GM12872 (cell line): ENCODE measurements around the gene BHLHE23.

Source experiments
- CTCF ChIP-seq: IDR thresholded peaks from 3 replicates; pipeline ENCODE4 v1.5.1; 2011; ENCODE audit warnings: low read depth, mild to moderate bottlenecking, low read length, moderate library complexity; ENCODE audit not compliant: insufficient read depth

BHLHE23 gene

DNA sequence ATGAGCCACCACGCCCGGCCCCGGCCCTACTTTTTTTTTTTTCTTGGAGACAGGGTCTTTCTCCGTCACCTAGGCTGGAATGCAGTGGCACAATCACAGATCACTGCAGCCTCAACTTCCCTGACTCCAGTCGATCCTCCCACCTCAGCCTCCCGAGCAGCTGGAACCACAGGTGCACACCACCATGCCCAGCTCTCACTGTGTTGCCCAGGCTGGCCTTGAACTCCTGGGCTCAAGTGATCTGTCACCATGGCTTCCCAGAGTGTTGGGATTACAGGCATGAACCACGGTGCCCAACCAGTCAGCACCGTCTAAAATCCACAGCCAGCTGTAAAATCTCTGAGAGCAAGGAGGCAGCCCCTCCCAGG, 36.8 kb downstream of the BHLHE23 start:
- TF ChIP-seq CTCF, result no peak

DNA sequence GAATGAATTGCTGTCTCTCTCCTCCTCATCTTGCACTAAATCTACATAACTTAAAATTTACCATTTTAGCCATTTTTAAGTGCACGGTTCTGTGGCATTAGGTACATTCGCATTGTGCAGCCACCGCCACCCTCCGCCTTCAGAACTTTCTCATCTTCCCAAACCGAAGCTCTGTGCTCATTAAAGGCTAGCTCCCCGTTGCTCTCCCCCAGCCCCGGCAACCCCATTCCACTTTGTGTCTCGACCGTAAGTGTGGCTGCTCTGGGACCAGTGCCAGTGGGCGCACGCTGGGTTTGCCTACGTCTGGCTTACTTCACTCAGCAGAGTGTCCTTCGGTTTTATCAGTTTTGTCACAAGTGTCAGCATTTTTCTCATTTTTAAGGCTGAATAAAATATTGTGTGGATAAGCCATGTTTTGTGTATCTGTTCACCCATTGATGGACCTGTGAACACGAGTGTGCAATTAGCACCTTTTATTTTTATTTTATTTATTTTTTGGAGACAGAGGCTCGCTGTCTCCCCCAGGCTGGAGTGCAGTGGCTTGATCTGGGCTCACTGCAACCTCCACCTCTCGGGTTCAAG, 37.5 kb downstream of the BHLHE23 start:
- no peak for TF ChIP-seq CTCF

DNA sequence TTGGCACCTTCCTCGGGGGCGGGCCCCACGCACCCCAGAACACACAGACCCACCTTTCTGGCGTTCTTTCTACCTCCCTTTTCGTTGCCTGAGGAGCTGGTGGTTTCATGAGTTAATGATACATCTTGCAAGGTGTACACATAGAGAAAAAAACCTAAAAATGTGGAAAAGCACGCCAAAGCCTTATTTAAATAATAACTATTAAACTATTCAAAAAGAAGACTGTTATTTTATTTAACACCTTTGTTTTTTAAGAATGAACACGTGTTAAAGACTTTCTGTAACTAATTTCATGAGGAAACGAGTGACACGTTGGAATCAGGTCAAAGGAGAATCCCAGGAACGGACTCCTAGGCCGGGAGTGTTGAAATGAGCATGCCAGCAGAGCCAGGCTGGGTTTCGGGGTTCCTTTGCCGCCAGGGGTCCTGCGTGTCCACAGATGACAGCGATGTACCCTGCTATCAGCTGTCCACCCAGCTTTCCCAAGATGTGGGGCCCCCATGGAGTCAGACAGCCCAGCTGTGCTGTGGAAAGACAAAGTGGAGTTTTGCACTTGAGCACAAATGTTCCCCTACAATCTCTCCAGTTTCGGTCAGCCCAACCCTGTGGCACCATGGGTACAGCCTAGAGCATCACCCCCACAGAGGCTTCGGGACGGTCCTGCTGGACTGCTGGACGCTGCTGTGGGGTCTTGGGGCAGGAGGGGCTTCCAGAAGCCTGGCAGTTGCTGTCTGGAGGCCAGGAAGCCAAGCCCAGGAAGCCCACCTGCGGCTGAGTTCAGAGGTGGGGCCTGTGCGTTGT, 38.2 kb downstream of the BHLHE23 start:
- TF ChIP-seq CTCF, result no peak

GRCh38 chr20:62967628-62968351, 39.0 kb downstream of the BHLHE23 start:
- no peak for TF ChIP-seq CTCF

GRCh38 chr20:62967149-62967501, 39.6 kb downstream of the BHLHE23 start:
- TF ChIP-seq CTCF, result no peak

- no peak for TF ChIP-seq CTCF
These were observed 40.3 kb downstream of the BHLHE23 start for GRCh38 chr20:62966212-62967148.
